Raji (cell line): ENCODE results near the gene TSEN34.

Experiments used
- POLR2A ChIP-seq: IDR thresholded peaks from 2 replicates; pipeline ENCODE4 v1.6.1; 2011; ENCODE audit warnings: low read depth, low read length, control low read depth; ENCODE audit not compliant: insufficient read depth

Gene TSEN34

DNA sequence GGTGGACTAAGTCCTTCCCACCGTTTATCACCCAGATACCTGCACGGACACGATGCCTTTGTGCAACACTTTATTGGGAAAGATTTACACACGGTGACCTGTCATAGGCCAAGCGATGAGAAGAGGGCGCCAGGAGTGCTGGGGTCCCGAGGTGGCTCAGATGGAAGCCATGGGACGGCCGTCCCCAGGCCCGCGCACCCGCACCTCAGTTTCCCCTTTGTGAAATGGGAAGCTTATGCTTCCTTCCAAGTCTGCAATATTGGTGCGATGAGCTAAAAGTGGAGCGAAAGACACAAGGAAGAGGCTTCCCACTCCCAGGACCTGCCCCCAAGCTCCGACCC, 17.8 kb upstream of the TSEN34 start:
- no peak for TF ChIP-seq POLR2A

GRCh38 chr19:54173951-54174834, 16.9 kb upstream of the TSEN34 start:
- TF ChIP-seq POLR2A, result no peak

DNA sequence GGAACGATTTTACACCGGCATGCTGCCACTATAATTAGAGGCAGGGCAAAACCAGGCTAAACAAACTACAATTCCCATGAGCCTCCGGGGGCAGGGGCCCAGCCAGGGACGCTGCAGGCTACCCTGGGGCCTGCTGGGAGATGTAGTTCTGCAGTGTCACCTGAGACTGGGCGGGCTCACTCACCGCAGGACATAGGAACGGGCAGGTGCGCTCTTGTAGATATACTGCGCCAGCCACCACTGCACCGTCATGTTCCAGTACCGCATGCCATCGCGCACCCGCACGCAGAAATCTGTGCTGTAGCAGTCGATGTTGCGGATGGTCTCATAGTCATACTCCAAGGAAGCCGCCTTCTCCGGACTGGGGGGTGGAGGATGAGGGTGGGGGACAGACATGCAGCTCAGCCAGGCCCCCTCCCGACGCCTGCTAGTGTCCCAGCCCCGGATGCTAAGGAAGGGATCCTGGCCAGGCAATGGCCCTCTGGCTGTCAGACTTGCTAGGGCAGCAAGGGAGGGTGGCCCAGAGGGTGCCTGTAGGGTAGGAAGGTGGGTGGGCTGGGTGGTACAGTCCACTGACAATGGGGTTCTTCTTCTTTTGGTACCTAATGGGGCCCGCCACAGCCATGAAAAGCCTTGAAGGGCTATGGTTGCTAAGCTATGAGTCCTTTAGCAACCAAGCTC, 12.4 kb upstream of the TSEN34 start:
- no peak for TF ChIP-seq POLR2A

GRCh38 chr19:54179262-54179852, 11.8 kb upstream of the TSEN34 start:
- no peak for TF ChIP-seq POLR2A

DNA sequence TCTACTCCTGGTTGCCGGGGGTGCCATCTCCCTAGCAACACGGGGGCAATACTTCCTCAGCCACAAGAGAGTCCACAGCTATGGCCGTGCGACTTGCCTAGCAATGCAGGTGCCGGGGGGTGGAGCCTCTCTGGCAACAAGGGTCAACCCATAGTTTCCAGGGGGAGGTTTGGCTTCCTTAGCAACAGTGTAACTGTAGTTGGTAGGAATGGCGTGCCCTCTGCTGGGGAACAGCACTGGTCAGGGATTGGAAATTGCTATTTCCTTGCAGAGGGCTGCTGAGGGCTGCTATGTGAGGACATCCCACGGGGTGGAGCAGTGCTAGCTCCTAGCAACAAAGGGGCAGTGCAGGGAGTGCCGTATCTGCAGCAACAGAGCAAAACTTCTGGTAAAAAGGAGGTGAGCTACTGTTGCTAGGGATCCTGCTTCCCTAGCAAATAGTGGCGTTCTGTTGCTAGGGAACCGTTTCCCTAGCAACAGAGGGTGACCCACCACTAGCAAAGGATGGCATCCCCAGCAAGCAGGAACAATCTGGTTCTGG, 11.1 kb upstream of the TSEN34 start:
- TF ChIP-seq POLR2A, result no peak

- no peak for TF ChIP-seq POLR2A
Measured at GRCh38 chr19:54180691-54181091, 10.4 kb upstream of the TSEN34 start.

GRCh38 chr19:54183431-54183830, 7.7 kb upstream of the TSEN34 start:
- TF ChIP-seq POLR2A, result no peak

DNA sequence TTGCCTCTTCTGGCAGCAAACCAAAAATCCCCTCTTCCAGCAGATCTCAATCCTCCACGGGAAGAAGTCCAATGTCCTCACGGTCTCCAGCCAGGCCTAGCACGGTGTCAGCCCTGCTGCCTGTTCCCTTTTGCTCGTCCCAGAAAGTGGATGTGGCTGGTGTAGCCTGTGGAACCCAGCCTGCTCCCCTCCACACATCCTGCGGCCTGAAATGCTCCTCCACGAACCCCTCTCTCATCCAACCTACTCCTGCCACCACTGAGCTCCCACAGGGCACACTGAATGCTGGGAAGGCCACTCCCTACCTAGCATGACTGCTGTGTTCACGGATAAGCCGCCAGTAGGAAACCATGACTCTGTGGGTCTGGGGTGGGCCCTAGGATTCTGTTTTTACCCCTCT, 4.8 kb upstream of the TSEN34 start:
- TF ChIP-seq POLR2A, result no peak

DNA sequence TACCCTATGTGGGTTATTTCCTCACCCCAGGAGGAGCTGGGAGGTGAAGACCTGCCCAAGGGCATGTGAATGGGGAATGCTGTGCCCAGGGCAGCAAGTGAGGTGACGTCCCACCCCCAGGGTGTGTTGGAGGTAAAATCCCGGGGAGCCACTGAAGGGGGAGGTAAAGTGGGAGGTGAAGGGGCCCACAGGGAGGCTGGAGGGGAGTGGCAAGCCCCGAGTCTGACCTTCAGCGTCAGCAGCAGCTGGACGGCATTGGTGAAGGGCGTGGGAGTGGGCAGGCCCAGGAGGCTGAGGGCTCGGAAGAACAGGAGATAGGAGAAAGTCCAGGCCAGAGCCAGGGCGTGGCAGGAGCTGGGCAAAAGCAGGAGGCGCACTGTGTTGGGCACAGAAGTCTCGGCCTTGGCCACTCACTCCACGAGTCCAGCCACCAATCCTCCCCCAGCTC, 4.2 kb upstream of the TSEN34 start:
- TF ChIP-seq POLR2A, result no peak

DNA sequence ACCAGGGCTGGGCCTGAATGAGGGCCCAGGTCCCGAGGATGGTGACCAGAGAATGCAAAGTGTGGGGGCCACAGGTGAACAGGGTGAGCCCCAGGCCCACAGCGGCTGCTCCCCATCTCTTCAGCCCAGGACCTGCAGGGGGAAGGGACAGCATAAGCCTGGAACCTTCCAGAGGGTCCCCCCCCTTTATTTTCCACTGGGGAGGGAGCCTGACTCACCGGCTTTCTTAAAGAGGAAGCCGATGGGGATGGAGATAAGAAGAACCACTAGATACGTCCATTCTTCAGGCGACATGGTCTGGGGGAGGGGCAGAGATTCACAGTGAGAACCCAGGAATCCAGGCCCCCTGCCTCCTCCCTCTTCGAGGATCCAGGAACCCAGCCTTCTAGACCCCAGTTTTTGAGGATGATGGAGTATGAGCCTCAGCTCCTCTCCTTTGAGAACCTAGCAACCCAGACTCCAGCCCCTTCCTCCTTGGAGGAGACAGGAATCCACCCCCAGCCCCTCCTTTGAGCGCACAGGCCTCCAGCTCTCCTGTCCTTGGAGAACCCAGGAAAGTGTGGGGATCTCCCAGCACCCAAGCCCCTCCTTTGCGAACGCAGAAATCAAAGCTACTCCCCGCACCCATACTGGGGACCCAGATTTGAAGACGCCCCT, 2.8 kb upstream of the TSEN34 start:
- TF ChIP-seq POLR2A, result no peak

DNA sequence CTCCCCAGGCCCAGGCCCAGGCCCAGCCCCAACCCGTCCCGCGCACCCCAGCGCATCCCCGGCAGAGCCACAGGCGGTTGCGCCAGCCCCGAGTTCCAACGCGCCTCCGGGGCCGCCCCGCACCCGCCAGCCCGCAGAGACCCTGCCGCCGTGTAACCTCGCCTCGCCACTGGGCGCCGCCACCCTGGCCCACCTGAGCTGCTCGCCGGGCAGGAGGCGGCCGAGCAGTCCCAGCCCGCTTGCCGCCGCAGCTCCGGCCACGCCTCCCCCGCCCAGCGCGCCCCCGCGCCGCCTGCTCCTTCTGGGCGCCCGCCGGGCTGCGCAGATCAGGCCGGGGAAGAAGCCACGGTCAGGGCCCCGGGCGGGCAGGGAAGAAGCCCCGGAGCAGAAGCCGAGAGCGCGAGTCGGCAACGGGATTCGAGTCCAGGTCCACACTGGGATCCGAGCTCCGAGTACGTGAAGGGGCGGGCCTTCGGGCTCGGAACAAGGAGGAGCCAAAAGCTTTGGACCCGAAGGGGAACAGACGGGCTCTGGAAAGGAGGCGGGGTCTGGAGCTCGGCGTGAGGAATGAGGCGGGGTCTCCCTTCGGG, 1.9 kb upstream of the TSEN34 start, which contains the start of gene MBOAT7:
TSS of gene MBOAT7 (minus strand) at position 436 of the 590 bp plus-strand sequence. CDS start 1,072 bp downstream, outside the sequence.
- TF ChIP-seq POLR2A, result peak; percentile 80

GRCh38 chr19:54189735-54190502, 1.2 kb upstream of the TSEN34 start:
- peak; percentile 77 for TF ChIP-seq POLR2A

DNA sequence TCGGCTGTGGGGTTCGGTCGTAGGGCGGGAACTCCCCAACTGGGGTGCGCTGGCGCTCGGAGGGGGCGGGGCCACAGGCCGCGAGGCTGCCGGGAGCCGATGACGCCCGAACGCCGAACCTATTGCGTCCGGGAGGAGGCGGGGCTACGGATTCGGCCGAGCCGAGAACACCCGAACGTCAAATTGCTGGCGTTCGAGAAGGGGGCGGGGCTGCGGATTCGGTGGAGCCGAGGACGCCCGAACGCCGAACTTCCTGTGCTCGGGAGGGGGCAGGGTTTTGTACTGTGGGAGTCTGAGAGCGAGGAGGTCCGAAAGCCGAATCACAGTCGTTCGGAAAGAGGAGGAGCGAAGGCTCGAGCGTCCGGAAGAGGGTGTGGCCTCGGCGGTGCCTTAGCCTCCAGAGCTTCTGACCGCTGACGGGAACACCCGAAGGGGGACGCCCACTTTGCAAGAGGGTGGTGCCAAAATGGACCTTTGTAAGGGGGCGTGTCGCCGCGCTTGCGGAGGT, 551 bp upstream of the TSEN34 start:
- no peak; the same call in 1 of the 2 replicates for TF ChIP-seq POLR2A
